ENCODE results near the gene EP300.
"Not testable (repeated sequence)": the region's sequence is repeated elsewhere in the genome, so short reads cannot be mapped to it uniquely, and the experiment has no call there.

The EP300 gene

DNA sequence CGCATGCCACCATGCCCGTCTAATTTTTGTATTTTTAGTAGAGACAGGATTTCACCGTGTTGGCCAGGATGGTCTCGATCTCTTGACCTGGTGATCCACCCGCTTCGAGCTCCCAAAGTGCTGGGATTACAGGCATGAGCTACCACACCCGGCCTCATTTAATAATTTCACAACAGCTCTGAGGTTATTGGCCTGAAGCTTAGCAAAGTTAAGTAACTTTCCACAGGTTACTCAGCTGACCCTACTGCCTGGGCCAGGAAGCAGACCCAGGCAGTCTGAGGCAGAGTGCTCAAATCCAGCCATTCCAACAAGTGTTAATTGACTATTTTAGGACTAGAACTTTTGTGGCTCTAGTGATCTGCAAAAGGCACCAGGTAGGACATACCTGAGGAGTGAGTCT lies 60.5 kb downstream of the EP300 start:
- DNase-seq (ENCODE audit: low spot score), result no peak

DNA sequence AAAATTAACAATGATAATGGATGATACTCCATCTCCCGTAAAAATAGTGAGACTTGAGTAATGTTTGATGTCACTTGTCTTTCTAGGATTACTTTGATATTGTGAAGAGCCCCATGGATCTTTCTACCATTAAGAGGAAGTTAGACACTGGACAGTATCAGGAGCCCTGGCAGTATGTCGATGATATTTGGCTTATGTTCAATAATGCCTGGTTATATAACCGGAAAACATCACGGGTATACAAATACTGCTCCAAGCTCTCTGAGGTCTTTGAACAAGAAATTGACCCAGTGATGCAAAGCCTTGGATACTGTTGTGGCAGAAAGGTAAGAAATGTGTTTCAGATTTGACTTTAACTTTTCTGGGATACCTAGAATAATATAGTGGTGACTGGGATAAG lies 64.7 kb downstream of the EP300 start:
- DNase-seq (ENCODE audit: low spot score), result no peak

DNA sequence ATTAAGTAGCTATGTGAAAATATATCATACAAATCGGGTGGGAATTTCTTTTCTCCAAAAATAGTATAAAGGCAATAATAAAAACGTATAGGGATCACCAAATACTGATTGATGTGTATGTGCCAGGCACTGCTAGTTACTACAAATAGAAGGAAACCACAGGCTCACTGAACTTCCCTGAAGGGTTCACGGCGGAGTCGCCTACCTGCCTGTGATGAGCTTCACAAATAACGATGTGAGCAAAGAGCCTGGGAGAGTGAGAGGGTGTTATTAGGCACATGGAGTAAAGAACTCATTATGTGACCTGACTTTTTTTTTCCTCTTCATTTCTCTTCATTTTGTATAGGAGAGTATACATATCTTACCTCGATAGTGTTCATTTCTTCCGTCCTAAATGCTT lies 76.8 kb downstream of the EP300 start:
- DNase-seq (ENCODE audit: low spot score), result no peak

DNA sequence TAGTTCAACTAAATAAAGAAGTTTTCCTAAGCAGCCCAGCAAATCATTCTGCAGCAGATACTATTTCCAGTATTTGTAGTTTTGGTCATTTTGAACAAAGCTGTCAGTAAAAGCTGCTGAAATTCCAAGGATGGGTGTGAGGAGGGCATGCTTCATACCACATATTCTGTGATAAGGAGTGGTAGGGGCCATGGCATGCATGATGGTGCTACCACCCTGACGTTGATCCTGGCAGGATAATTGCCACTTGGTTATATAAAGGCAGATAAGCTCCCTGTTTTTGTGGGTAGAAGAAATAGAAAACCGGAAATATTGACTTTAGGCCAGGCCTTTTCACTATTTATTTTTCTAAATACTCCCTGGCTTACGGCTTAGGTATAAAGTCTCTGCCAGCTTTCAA lies 79.6 kb downstream of the EP300 start:
- no peak for DNase-seq (ENCODE audit: low spot score)

DNA sequence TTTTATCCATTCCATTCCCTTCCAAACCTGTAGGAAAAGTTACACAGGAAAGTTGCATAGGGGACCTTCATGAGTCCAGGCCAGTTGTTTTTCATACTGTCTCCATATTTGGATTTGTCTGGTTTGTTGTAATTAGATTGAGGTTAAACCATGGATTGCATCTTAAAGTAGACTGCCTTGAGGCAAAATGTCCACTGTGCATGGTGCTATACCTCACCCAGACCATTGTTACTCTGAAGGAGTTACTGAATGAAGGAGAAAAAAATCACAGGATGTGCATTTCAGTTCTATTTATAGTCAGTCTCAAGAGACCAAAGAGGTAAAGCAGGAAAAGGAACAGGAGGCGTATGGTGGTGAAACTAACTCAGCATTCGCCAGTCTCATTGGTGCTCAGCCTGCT lies 83.2 kb downstream of the EP300 start:
- DNase-seq (ENCODE audit: low spot score), result no peak

DNA sequence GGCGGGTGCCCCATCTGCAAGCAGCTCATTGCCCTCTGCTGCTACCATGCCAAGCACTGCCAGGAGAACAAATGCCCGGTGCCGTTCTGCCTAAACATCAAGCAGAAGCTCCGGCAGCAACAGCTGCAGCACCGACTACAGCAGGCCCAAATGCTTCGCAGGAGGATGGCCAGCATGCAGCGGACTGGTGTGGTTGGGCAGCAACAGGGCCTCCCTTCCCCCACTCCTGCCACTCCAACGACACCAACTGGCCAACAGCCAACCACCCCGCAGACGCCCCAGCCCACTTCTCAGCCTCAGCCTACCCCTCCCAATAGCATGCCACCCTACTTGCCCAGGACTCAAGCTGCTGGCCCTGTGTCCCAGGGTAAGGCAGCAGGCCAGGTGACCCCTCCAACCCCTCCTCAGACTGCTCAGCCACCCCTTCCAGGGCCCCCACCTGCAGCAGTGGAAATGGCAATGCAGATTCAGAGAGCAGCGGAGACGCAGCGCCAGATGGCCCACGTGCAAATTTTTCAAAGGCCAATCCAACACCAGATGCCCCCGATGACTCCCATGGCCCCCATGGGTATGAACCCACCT lies 84.7 kb downstream of the EP300 start:
- DNase-seq (ENCODE audit: low spot score), result no peak

DNA sequence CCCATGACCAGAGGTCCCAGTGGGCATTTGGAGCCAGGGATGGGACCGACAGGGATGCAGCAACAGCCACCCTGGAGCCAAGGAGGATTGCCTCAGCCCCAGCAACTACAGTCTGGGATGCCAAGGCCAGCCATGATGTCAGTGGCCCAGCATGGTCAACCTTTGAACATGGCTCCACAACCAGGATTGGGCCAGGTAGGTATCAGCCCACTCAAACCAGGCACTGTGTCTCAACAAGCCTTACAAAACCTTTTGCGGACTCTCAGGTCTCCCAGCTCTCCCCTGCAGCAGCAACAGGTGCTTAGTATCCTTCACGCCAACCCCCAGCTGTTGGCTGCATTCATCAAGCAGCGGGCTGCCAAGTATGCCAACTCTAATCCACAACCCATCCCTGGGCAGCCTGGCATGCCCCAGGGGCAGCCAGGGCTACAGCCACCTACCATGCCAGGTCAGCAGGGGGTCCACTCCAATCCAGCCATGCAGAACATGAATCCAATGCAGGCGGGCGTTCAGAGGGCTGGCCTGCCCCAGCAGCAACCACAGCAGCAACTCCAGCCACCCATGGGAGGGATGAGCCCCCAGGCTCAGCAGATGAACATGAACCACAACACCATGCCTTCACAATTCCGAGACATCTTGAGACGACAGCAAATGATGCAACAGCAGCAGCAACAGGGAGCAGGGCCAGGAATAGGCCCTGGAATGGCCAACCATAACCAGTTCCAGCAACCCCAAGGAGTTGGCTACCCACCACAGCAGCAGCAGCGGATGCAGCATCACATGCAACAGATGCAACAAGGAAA lies 85.4 kb downstream of the EP300 start:
- DNase-seq (ENCODE audit: low spot score), result no peak

DNA sequence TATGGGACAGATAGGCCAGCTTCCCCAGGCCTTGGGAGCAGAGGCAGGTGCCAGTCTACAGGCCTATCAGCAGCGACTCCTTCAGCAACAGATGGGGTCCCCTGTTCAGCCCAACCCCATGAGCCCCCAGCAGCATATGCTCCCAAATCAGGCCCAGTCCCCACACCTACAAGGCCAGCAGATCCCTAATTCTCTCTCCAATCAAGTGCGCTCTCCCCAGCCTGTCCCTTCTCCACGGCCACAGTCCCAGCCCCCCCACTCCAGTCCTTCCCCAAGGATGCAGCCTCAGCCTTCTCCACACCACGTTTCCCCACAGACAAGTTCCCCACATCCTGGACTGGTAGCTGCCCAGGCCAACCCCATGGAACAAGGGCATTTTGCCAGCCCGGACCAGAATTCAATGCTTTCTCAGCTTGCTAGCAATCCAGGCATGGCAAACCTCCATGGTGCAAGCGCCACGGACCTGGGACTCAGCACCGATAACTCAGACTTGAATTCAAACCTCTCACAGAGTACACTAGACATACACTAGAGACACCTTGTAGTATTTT lies 86.1 kb downstream of the EP300 start:
- no peak for DNase-seq (ENCODE audit: low spot score)

DNA sequence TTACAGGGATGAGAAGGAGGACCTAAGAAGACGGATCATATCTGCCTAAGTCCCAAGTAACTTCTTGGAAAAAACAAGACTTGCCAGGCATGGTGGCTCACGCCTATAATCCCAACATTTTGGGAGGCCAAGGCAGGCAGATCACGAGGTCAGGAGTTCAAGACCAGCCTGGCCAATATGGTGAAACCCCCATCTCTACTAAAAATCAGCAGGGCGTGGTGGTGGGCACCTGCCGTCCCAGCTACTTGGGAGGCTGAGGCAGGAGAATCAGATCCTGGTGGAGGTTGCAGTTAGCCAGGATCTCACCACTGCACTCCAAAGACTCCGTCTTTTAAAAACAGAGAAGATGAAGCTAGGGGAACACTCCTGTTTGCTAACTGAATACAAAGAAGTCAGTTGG lies 88.0 kb downstream of the EP300 start:
- not testable (repeated sequence) for DNase-seq (ENCODE audit: low spot score)

DNA sequence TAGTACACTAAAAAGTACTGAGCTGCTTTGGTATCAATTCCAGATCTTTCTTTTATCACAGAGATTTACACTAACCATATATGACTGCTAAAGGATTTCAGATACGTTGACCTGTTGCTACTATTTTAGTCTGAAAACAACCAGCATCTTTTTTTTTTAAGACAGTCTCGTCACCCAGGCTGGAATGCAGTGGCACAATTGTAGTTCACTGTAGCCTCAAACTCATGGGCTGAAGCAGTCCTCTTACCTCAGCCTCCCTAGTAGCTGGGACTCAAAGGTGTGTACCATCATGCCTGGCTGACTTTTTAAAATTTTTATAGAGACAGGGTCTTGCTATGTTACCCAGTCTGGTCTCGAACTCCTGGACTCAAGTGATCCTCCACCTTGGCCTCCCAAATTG lies 88.5 kb downstream of the EP300 start:
- DNase-seq (ENCODE audit: low spot score), result no peak

DNA sequence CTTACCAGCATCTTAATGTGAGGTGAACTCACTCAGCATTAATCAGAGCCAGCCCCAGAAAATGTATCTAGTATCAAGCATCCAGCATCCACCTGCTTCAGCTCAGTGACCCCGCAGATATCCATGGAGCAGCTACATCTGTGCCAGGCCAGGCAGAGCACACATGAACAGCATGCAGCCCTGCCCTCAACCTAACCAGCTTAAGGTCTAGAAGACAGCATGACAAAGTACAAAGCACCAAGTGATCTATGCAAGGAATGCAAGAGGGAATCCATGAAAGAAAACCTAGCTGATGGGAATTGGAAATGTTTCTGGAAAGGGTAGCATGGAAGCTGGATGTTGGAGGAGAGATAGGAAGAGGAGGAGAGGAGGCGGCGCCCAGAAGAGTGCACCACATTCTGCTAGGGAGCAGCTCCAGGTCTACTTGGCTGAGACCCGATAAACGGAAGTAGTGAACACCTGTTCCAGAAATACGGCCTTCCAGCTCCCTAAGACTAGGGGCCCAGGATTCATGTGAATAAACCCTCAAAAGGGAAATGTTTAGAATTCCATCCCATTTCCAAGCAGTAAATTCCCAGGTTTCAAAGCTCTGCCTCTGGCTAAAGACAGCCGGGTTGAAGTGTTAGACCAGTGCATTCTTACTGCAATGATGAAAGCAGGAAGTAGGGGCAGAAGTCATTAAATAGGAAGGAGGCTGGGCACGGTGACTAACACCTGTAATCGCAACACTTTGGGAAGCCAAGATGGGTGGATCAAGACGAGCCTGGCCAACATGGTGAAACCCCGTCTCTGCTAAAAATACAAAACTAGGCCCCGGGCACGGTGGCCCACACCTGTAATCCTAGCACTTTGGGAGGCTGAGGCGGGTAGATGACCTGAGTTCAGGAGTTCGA lies 89.2 kb downstream of the EP300 start:
- DNase-seq (ENCODE audit: low spot score), result no peak

DNA sequence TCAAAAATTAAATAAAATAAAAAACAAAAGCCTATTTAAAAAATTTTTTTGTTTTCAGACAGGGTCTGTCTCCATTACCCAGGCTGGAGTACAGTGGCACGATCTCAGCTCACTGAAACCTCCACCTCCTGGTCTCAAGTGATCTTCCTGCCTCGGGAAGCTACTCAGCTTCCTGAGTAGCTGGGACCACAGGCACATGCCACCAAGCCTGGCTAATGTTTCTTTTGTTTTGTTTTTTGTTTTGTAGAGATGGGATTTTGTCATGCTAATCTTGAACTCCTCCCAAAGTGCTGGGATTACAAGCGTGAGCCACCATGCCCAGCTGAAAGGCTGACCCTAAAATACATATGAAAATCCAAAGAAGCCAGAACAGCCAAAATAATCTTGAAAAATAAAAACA lies 92.3 kb downstream of the EP300 start:
- DNase-seq (ENCODE audit: low spot score), result no peak

DNA sequence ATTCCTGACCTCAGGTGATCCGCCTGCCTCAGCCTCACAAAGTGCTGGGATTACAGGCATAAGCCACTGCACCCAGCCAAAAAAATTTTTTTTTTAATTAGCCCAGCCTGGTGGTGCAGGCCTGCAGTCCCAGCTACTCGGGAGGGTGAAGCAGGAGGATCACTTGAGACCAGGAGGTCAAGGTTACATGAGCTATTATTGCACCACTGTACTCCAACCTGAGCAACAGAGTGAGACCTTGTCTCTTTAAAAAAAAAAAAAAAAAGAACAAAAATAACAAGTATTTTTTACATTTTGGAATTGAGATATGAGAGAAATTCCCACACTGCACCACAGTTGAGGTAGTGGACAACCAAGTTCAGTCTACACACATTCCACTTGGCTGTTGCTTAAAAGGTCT lies 99.1 kb downstream of the EP300 start:
- DNase-seq (ENCODE audit: low spot score), result no peak

DNA sequence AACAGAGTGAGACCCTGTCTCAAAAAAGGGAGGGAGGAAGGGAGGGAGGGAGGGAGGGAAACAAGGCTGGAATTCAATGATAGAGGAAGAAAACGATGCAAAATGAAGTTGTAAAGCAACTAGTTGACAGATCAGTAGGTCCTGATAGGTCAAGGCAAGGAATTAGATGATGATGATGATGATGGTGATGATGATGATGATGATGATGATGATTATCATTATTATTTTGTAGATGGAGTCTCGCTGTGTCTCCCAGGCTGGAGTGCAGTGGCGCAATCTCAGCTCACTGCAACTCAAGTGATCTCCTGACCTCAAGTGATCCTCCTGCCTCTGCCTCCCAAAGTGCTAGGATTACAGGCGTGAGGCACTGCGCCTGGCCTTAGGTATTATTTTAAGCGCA lies 101.4 kb downstream of the EP300 start:
- no peak for DNase-seq (ENCODE audit: low spot score)

DNA sequence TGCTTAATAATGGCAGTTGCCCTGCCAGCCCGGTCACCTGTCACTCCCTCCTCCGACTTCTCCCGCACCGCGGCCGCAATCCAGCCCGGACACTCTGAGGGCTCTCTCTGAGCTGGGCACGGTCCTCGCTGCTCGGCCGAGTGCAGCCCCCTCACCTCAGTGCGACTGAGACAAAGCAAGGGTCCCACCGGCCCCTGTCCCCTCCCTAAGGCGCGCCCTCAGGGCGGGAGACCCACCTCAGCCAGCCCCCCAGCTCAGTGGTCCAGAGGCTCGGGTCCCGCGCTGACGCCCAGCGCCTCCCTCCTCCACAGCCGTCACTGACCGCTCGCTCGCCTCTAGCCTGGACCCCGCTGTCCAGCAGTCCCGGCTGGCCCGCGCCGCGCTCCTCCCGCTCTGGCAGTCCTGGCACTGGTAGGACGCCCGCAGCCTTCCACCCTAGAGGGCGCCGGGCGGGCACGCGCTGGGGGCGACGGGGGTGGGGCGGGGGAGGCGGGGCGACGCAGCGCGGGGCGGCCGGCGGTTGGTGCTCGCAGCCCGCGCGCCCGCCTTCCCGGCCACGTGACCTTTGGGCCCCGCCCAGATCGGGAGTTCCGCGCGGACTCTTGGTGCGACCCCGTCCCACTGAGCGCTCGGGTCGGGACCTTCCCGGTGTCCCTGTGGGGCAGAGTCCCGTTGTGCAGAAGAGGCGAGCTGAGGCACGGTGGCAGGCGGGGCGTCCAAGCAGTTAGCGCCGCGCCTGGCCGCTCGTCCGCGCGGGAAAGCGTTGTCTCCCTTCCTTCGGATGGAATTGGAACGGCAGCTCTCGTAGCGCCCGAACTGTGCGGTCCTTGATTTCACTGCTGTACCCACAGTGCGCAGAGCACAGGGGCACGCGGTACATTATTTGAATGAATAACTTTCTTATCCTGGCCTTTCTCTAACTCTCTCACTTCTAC lies 104.9 kb downstream of the EP300 start:
- peak; percentile 91 for DNase-seq (ENCODE audit: low spot score)

DNA sequence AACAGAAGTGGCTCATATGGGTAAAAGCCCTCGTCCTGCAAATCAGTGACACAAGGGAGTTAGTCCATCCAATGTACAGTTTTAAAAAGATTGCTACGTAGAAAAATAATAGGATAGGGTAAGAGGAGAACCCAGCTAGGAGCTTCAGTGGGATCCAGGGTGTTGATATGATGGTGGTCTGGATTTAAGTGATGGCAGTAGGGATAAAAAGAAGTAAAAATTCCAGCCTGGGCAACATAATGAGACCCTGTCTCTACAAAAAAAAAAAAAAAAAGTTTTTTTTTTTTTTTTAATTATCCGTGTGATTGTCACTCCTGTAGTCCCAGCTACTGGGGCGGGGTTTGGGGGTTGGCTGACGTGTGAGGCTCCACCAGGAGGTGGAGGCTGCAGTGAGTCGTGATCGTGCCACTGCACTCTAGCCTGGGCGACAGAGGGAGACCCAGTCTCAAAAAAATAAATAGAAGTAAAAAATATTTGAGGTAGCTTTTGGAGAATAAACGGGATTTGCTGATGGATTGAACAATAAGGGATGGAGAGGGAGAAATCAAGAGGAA lies 105.7 kb downstream of the EP300 start:
- no peak for DNase-seq (ENCODE audit: low spot score)

DNA sequence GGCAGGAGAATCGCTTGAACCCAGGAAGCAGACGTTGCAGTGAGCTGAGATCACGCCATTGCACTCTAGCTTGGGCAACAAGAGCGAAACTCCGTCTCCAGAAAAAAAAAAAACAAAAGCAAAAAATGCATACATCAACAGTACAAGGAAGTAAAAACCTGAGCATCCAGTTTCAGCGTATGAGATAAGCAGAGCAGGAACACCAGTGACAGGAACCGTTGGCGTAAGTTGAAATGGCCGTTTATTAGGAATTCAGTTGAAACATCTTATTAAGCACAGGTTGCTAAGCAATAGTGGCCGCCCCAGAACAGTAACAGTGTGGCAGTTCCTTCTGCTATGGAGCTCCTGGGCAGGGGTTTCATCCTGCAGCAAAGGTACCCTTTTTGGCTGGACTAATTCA lies 108.7 kb downstream of the EP300 start:
- DNase-seq (ENCODE audit: low spot score), result no peak

DNA sequence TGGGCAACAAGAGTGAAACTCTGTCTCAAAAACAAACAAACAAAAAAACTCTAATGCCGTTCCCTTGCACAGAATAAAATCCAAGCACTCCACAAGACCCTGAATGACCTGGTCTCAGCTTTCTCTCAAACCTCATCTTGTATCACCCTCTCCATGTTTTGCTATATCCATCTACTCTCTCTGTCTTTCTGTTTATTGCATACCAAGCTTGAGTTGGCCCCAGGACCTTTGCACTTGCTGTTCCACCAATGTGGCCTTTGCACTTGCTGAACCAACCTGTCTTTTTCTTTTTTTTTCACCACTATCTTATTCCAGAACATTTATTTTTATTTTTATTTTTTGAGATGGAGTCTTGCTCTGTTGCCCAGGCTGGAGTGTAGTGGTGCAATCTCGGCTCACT lies 110.7 kb downstream of the EP300 start:
- no peak for DNase-seq (ENCODE audit: low spot score)

DNA sequence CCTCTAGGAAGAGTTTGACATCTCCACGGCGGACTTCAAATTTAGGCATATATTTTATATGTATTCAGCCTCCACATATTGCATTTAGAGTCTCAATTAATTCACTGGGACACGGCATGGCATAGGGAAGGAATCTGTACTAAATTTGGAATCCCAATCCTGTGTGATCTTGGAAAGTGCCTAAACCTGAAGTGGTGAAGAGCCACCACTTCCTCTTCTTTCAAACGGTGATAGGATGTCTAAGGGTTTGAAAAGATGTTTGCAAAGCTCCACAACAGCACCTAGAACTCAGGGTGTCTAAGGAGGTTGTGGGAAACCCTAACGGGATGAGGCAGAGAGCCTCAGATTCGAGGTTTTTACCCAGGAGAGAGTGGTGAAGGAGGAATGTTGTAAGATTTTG lies 111.7 kb downstream of the EP300 start:
- no peak for DNase-seq (ENCODE audit: low spot score)

DNA sequence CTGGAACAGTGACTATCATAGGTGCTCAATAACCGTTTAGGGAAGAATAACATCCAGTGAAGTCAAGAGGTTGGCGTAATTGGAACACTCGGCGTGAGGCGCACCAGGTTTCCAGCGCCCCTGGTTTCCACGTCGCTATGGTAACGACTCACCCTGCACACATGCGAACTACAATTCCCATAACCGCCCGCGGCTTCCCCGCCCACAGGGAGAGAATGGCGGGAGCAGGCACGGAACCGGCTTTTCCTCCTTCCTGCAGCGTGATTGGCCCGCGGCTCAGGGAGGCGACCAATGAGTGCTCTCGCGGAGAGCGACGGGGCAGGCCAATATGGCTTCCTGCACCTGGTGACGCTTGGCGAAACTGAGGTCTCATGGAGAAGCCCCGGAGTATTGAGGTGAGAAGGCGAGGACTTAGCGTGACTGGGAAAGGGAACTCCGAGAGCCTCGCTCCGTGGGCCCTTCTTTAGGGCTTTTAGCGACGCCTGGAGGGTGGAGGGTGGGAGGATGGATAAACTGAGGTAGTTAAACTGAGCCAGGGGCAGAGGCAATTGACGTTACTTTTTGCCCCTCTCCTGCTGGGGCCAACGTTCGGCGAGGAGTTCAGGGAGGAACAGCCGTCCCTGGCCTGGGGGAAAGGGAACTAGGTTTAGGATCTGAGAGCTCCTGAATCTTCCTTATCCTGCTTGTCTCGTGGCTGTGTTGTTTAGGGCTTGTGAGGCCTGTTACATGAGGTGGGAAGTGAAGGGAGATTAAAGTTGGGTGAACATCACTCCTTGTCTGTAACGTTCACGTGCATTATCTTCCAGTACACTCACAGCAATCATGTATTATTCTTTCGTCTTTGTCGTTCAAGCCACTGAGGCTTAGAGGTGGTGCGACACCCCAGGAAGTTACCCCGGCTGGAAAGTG lies 112.9 kb downstream of the EP300 start, which contains the start of gene L3MBTL2:
Gene L3MBTL2 (plus strand): TSS at position 321 of the 909 bp plus-strand sequence. CDS start 51 bp downstream, at position 372.
- DNase-seq (ENCODE audit: low spot score), result peak; percentile 97

All from left forelimb (tissue), 1 donor.